Hepatocyte (in vitro differentiated cells): ENCODE results near the gene HEPN1.

Experiments used
- CTCF ChIP-seq: fragments of 200-600 bp; sonication (generic); IDR thresholded peaks from 2 replicates; pipeline ENCODE4 v1.5.1; 2016; ENCODE audit warnings: antibody characterized with exemption, mild to moderate bottlenecking; ENCODE audit not compliant: poor library complexity
- EZH2phosphoT487 ChIP-seq: fragments of 200-600 bp; sonication (generic); IDR thresholded peaks from one replicate; pipeline ENCODE4 v1.6.1; 2018; ENCODE audit warnings: antibody characterized with exemption, mild to moderate bottlenecking, low read depth, moderate library complexity; ENCODE audit not compliant: unreplicated experiment, severe bottlenecking

- TF ChIP-seq CTCF, result no peak
- no peak for TF ChIP-seq EZH2phosphoT487
Observed at GRCh38 chr11:124892146-124892545, 26.9 kb upstream of the HEPN1 start.
